ENCODE results near the gene CFAP52. TPM values are rescaled to one million over a fixed set of nuclear protein-coding genes. Genes with fewer than 3 reads are reported as not detected.

The CFAP52 gene
- total RNA-seq, 1 experiment from 2014 or later: not detected

GRCh38 chr17:9684955-9685621 lies 108.6 kb downstream of the CFAP52 start:
- no peak overlapping the region for H3K9ac ChIP-seq (ENCODE audit: extremely low read depth, insufficient read length, low read length)
- H3K4ac ChIP-seq (ENCODE audit: low read depth, low read length): no peak overlapping the region
- no peak overlapping the region for H2BK5ac ChIP-seq (ENCODE audit: insufficient read length, low read length)
- no peaks in the 10 kb centered on the region for H4K20me1 ChIP-seq (ENCODE audit: control insufficient read depth, insufficient read depth, insufficient read length)
- no peak overlapping the region for H3K27ac Mint-ChIP-seq
- no peak overlapping the region for H4K5ac ChIP-seq (ENCODE audit: insufficient read length, low read depth, low read length)
- H2BK15ac ChIP-seq (ENCODE audit: low read depth, low read length): no peak overlapping the region
- H3K27me3 Mint-ChIP-seq (ENCODE audit: low read depth): no peaks in the 10 kb centered on the region
- H3K4me3 Mint-ChIP-seq: no peak overlapping the region
- no peak overlapping the region for H3K14ac ChIP-seq (ENCODE audit: insufficient read depth, low read length)
- peaks cover 6 to 7% of the 10 kb centered on the region in 2 experiments; a peak in 4 of 5 replicates for H3K9me3 Mint-ChIP-seq
- no peak for TF ChIP-seq CTCF (conservative IDR thresholded peaks at IDR 0.05)
- no peak overlapping the region for H3K27ac ChIP-seq (ENCODE audit: insufficient read length, low read depth, low read length)
- H3K18ac ChIP-seq (ENCODE audit: insufficient read length, low read depth, low read length): no peak overlapping the region
- no peak overlapping the region for H4K8ac ChIP-seq (replicated peaks; ENCODE audit: insufficient read length, low read depth, low read length)
- H3K4me1 Mint-ChIP-seq: no peaks in the 10 kb centered on the region
- no peaks in the 10 kb centered on the region for H3K79me2 ChIP-seq (ENCODE audit: insufficient read depth, low read length)
- H3K36me3 Mint-ChIP-seq (ENCODE audit: insufficient read depth in 1 of 3, low read depth in 3 of 3): peaks cover 13 to 58% (median 38%) of the 10 kb centered on the region in 3 experiments
- H3T11ph ChIP-seq (ENCODE audit: low read length): no peak overlapping the region
- H3K23ac ChIP-seq (ENCODE audit: insufficient read length, low read depth, low read length): no peak overlapping the region
- no peak overlapping the region for H2BK12ac ChIP-seq (ENCODE audit: insufficient read length, low read depth, low read length)
- H3K4me2 ChIP-seq (ENCODE audit: insufficient read depth, insufficient read length, low read length): no peak overlapping the region
- H2AK5ac ChIP-seq (ENCODE audit: insufficient read length, low read length): no peak overlapping the region
- H3K56ac ChIP-seq (ENCODE audit: insufficient read length, low read depth, low read length): no peak overlapping the region
- H4K91ac ChIP-seq (ENCODE audit: insufficient read length, low read depth, low read length): no peak overlapping the region
- H3K23me2 ChIP-seq (ENCODE audit: insufficient read length, low read depth, low read length, poor library complexity, severe bottlenecking): no peaks in the 10 kb centered on the region
- no CpG with 5 or more reads among the region's 10 CpGs for WGBS (ENCODE audit: extremely low coverage, insufficient read length, low lambda C conversion rate)
- no peak overlapping the region for H2BK120ac ChIP-seq (ENCODE audit: low read depth, low read length, poor library complexity, severe bottlenecking)
- H2AFZ ChIP-seq (ENCODE audit: low read length): no peak overlapping the region
- no peaks in the 10 kb centered on the region for H3K4me1 ChIP-seq (ENCODE audit: insufficient read depth, low read length)
- H3K27me3 ChIP-seq (ENCODE audit: insufficient read depth, low read length): no peaks in the 10 kb centered on the region
- no peak overlapping the region for H2BK20ac ChIP-seq (ENCODE audit: low read depth, low read length, poor library complexity, severe bottlenecking)
- peaks cover 6% of the 10 kb centered on the region for H3K9me3 ChIP-seq (ENCODE audit: control insufficient read depth, low read depth, low read length)
- H3K79me1 ChIP-seq (ENCODE audit: insufficient read depth, low read depth, low read length, poor library complexity, severe bottlenecking): no peaks in the 10 kb centered on the region
- no peak for DNase-seq

Other genes starting within 250 kb of the CFAP52 start
- 43.3 and 55.1 TPM in 2 replicates for gene STX8, start 822 bp upstream of the CFAP52 start, total RNA-seq (2021)
- gene USP43, start 68.9 kb downstream of the CFAP52 start, total RNA-seq (2021): 5.2 and 5.5 TPM in 2 replicates
- gene DHRS7C, start 214.9 kb downstream of the CFAP52 start, total RNA-seq (2021): not detected in 2 replicates
- gene GSG1L2, start 245.4 kb downstream of the CFAP52 start, total RNA-seq (2021): not detected in 2 replicates
- not detected in 2 replicates for gene GLP2R, start 249.3 kb downstream of the CFAP52 start, total RNA-seq (2021)

Data from H9 (cell line).